PC-9 (cell line): ENCODE results near the gene RGS19. TPM values are rescaled to one million over a fixed set of nuclear protein-coding genes. Genes with fewer than 3 reads are reported as not detected.

Experiments used
- BruUV-seq: library from RNA; stranded (reverse); fragments of 400-500 nt; replicated peaks from 2 replicates; lab custom pipeline; 2021; lab: Mats Ljungman, UMichigan
- CTCF ChIA-PET: fragments of 300-600 bp; sonication (Branson Sonifier 250); formaldehyde crosslinking; loops from one replicate; lab custom pipeline; 2022; ENCODE audit warnings: antibody characterized with exemption; lab: Charles Lee
- POLR2A ChIA-PET: fragments of 300-600 bp; sonication (Branson Sonifier 250); formaldehyde crosslinking; loops from one replicate; lab custom pipeline; 2022; ENCODE audit warnings: antibody characterized with exemption; ENCODE audit not compliant: unreplicated experiment; lab: Charles Lee
- DNase-seq, 2 experiments: peaks; one replicate each; pipeline versions ENCODE4 v3.0.0 to v3.0.0-alpha.2; 2015 to 2022; ENCODE audit warnings: mixed read lengths in 1 of 2
- H2AFZ ChIP-seq: fragments of 200-600 bp; sonication (generic); 2 replicates; pipeline ENCODE4 v1.8.1; 2017; ENCODE audit warnings: antibody characterized with exemption
- H3F3A ChIP-seq: fragments of 200-600 bp; sonication (generic); 2 replicates; pipeline ENCODE4 v1.8.1; 2017; ENCODE audit warnings: antibody characterized with exemption, mild to moderate bottlenecking, low read depth; ENCODE audit not compliant: insufficient read depth
- H3K27ac ChIP-seq: fragments of 200-600 bp; sonication (generic); 2 replicates; pipeline ENCODE4 v1.6.1; 2016; ENCODE audit warnings: mixed run types
- H3K27me3 ChIP-seq: fragments of 200-600 bp; sonication (generic); 2 replicates; pipeline ENCODE4 v1.6.1; 2016; ENCODE audit warnings: low read depth, mixed run types; ENCODE audit not compliant: insufficient read depth
- H3K36me3 ChIP-seq: fragments of 200-600 bp; sonication (generic); 2 replicates; pipeline ENCODE4 v1.6.1; 2016; ENCODE audit warnings: low read depth, mixed run types
- H3K4me1 ChIP-seq: fragments of 200-600 bp; sonication (generic); replicated peaks from 2 replicates; pipeline ENCODE4 v1.6.1; 2016; ENCODE audit warnings: mixed run types; ENCODE audit not compliant: insufficient read depth
- H3K4me2 ChIP-seq: fragments of 200-600 bp; sonication (generic); 2 replicates; pipeline ENCODE4 v1.6.1; 2017; ENCODE audit warnings: mixed run types
- H3K4me3 ChIP-seq: fragments of 200-600 bp; sonication (generic); 2 replicates; pipeline ENCODE4 v1.6.1; 2016; ENCODE audit warnings: mixed run types
- H3K79me2 ChIP-seq: fragments of 200-600 bp; sonication (generic); 2 replicates; pipeline ENCODE4 v1.6.1; 2017; ENCODE audit warnings: low read depth, mixed run types
- H3K9me2 ChIP-seq: fragments of 200-600 bp; sonication (generic); 2 replicates; pipeline ENCODE4 v1.8.1; 2017; ENCODE audit warnings: mild to moderate bottlenecking; ENCODE audit not compliant: insufficient read depth
- H3K9me3 ChIP-seq: fragments of 200-600 bp; sonication (generic); 2 replicates; pipeline ENCODE4 v1.8.1; 2016; ENCODE audit warnings: low read depth; ENCODE audit not compliant: insufficient read depth
- H4K20me1 ChIP-seq: fragments of 200-600 bp; sonication (generic); 2 replicates; pipeline ENCODE4 v1.8.1; 2017; ENCODE audit not compliant: insufficient read depth
- EZH2 ChIP-seq: fragments of 200-600 bp; sonication (generic); IDR thresholded peaks from 2 replicates; pipeline ENCODE4 v1.8.0; 2017; ENCODE audit warnings: antibody characterized with exemption, low read depth
- intact Hi-C: fragments of 100-400 bp; cut with micrococcal nuclease; formaldehyde crosslinking; loops from one replicate; pipeline ENCODE4 v1.10.0; 2022; ENCODE audit not compliant: unreplicated experiment
- total RNA-seq: library from RNA; stranded (reverse); gene quantifications from 2 replicates; pipeline ENCODE4 v1.2.3, GENCODE V29; 2021
- TF ChIP-seq, protein P1 (sequence below): fragments of 200-600 bp; sonication (generic); conservative IDR thresholded peaks from 2 replicates; pipeline ENCODE4 v1.6.1; 2017; ENCODE audit warnings: mixed run types, antibody characterized with exemption, mild to moderate bottlenecking, moderate library complexity

Gene RGS19
- total RNA-seq, 1 experiment from 2014 or later = 33.3 TPM

DNA sequence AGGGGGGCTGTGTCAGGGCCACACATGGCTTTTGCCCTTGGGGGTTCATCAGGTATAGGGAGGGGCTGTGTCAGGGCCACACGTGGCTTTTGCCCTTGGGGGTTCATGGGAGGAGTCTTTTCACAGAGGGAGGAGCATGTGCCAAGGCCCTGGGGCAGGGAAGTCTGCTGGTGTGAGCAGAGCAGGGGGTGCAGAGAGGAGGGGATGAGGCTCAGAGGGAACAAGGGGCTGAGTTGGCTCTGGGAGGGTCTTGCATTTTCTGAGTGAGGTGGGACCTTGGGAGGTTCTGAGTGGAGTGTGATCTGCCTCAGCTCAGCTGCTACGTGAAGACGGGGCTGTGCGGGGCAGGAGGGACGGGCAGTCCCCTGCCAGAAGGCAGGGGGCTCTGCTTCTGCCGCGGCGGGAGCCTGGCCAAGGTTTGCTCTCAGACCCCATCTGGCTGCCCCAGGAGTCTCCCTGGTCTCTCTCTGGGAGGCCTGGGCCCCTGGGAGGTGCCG is 23.9 kb downstream of the RGS19 start:
- Histone ChIP-seq H3K4me2 (no peak overlapping the region), H3K79me2 (no peaks in the 10 kb centered on the region), H3K27me3 (peaks cover 21% of the 10 kb centered on the region), H2AFZ (no peak overlapping the region), H4K20me1 (no peaks in the 10 kb centered on the region), H3K36me3 (no peaks in the 10 kb centered on the region), H3F3A (peaks cover 25% of the 10 kb centered on the region; the same call in 1 of the 2 replicates), H3K9me3 (no peaks in the 10 kb centered on the region), H3K4me1 (peaks cover 14% of the 10 kb centered on the region), H3K9me2 (no peaks in the 10 kb centered on the region), H3K27ac (no peak overlapping the region), H3K4me3 (no peak overlapping the region)
- BruUV-seq = no TSS peak
- ChIA-PET POLR2A (no interaction called here), CTCF (no interaction called here)
- no peak for TF ChIP-seq EZH2
- TF ChIP-seq, protein P1, sequence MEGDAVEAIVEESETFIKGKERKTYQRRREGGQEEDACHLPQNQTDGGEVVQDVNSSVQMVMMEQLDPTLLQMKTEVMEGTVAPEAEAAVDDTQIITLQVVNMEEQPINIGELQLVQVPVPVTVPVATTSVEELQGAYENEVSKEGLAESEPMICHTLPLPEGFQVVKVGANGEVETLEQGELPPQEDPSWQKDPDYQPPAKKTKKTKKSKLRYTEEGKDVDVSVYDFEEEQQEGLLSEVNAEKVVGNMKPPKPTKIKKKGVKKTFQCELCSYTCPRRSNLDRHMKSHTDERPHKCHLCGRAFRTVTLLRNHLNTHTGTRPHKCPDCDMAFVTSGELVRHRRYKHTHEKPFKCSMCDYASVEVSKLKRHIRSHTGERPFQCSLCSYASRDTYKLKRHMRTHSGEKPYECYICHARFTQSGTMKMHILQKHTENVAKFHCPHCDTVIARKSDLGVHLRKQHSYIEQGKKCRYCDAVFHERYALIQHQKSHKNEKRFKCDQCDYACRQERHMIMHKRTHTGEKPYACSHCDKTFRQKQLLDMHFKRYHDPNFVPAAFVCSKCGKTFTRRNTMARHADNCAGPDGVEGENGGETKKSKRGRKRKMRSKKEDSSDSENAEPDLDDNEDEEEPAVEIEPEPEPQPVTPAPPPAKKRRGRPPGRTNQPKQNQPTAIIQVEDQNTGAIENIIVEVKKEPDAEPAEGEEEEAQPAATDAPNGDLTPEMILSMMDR = no peak
- DNase-seq = no peak
- intact Hi-C loops = loop anchor here (5.0 kb wide), 2 partner anchors 518 to 618 kb away; partner anchors contain the start of gene PTK6

DNA sequence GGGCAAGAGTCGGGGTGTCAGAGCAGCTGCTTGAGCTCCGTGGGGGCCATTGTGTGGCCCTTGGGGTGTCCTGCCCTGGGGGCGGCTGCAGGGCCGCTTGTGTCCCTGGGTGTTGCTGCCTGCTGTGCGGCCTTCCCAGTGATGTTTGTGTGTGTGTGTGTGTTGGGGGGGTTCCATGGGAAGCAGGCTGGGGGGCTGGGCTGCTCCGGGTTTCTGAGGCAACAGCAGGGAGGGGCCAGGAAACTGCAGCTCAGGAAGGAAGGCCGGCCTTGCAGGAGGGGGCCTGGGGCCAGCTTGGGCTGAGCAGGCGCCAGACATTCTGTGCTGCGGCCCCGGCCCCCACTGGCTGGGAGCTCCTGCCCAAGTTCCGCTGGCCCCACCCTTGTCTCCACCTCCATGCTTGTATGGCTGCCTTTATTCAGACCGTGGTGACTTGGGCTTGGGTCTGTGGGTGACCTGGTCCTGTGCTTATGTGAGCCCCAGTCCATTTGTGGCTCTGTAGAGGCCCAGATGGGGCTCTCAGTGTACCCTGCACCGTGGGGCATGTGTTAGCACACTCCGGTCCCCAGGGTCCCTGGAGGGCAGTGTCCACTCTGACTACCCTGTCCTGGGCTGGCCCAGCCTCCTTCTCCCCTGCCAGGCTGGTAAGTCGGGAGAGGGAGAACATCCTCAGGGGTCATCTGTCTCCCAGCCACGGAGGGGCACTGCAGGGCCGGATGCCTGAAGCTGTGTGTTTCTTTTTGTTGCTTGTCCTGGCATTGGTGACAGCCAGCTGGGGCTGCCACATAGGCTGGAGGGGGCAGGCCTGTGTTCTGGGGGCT is 25.3 kb downstream of the RGS19 start:
- H3K79me2 ChIP-seq = no peaks in the 10 kb centered on the region
- no peak overlapping the region for H3K4me3 ChIP-seq
- H2AFZ ChIP-seq = no peak overlapping the region
- no TSS peak for BruUV-seq
- H3F3A ChIP-seq = peaks cover 15% of the 10 kb centered on the region; the same call in 1 of the 2 replicates
- TF ChIP-seq, protein P1 = peak; percentile 33; the same call in 1 of the 2 replicates
- TF ChIP-seq EZH2 = no peak
- CTCF ChIA-PET = interaction anchor here (0.6 to 1.7 kb wide), 3 partner anchors 15 to 70 kb away, joined by 4 to 12 read pairs (median 6); no protein-coding TSS in a partner anchor
- DNase-seq = peak in 1 of 2 experiments; percentile 33
- H3K27me3 ChIP-seq = peaks cover 29% of the 10 kb centered on the region
- intact Hi-C loops = loop anchor here (1.0 kb wide), 1 partner anchor 15 kb away; no protein-coding TSS in a partner anchor
- peaks cover 14% of the 10 kb centered on the region for H3K4me1 ChIP-seq
- no peaks in the 10 kb centered on the region for H3K9me2 ChIP-seq
- no peaks in the 10 kb centered on the region for H3K9me3 ChIP-seq
- H3K27ac ChIP-seq = no peak overlapping the region
- no peak overlapping the region for H3K4me2 ChIP-seq
- no peaks in the 10 kb centered on the region for H4K20me1 ChIP-seq
- POLR2A ChIA-PET = no interaction called here
- no peaks in the 10 kb centered on the region for H3K36me3 ChIP-seq

DNA sequence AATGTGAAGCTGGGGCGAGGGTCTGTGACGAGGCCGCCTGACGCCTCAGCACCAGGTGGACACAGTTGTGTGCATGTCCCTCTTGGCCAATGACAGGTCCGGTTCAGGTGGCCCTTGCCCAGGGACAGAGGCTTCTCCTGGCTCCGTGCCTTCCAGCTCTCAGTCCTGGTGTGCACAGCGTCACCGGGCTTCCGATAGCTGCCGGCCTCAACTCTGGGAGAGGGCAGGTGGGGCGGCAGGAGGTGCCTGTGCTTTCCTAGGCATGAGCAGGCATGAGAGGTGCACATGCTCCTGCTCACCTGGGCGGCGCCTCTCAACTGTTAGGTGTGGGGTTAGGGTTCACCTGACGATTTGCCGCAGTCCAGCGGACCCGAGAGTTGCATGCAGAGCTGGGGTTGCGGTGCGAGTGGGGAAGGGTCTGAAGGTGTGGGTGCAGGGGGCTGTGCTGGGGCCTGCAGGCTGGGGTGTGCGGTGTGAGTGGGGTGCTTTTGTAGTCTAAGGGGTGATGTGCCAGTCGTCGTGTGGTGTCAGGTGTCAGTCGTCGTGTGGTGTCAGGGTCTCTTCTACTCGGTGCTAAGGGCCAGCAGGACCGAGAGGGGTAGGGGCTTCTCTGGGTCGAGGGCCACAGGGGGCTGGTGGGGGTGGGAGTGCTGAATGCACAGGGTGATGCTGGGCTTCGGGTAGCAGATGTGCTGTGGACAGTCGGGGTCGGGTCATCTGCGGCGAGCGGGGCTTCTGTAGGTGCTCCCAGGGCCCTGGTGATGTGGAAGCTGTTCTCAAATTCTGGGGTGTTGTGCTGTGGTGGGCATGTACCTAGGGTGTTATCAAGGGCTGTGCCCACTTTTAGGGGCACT is 26.1 kb downstream of the RGS19 start:
- peaks cover 15% of the 10 kb centered on the region; the same call in 1 of the 2 replicates for H3F3A ChIP-seq
- H3K36me3 ChIP-seq = no peaks in the 10 kb centered on the region
- no peak for DNase-seq
- no peak overlapping the region for H3K4me3 ChIP-seq
- H4K20me1 ChIP-seq = no peaks in the 10 kb centered on the region
- BruUV-seq = no TSS peak
- ChIA-PET POLR2A (interaction anchor here (0.6 kb wide), 1 partner anchor 520 kb away, joined by 8 read pairs; no protein-coding TSS in a partner anchor), CTCF (interaction anchor here (0.6 to 1.7 kb wide), 2 partner anchors 14 to 71 kb away, joined by 4 to 6 read pairs; no protein-coding TSS in a partner anchor)
- H3K9me2 ChIP-seq = no peaks in the 10 kb centered on the region
- H3K79me2 ChIP-seq = no peaks in the 10 kb centered on the region
- H3K4me2 ChIP-seq = no peak overlapping the region
- peaks cover 29% of the 10 kb centered on the region for H3K27me3 ChIP-seq
- H3K27ac ChIP-seq = no peak overlapping the region
- H3K4me1 ChIP-seq = peaks cover 11% of the 10 kb centered on the region
- intact Hi-C loops = no loop called here
- no peak overlapping the region for H2AFZ ChIP-seq
- H3K9me3 ChIP-seq = no peaks in the 10 kb centered on the region
- TF ChIP-seq, protein P1 = no peak
- TF ChIP-seq EZH2 = no peak
